Omental fat pad (tissue), 4 donors: Measurements from ENCODE around the gene FTCD. TPM values are rescaled to one million over a fixed set of nuclear protein-coding genes. Genes with fewer than 3 reads are reported as not detected.

ENCODE experiments used
- ATAC-seq: fragments of 150-250 bp; one replicate; pipeline ENCODE4 v1.9.1; 2016; ENCODE audit warnings: mild to moderate bottlenecking, moderate library complexity; ENCODE audit not compliant: low FRiP score
- DNase-seq: peaks from one replicate; pipeline ENCODE4 v3.0.0-alpha.2; 2019; ENCODE audit warnings: low spot score
- CTCF ChIP-seq, 3 donors: fragments of 450-650 bp; IDR thresholded peaks; one replicate each; pipeline ENCODE4 v1.5.1; 2016 to 2017; ENCODE audit warnings: antibody characterized with exemption in 3 of 3, mild to moderate bottlenecking in 3 of 3, moderate library complexity in 2 of 3
- total RNA-seq, 4 donors: library from RNA; depleted of rRNA; stranded (reverse); fragments of >200 nt; gene quantifications; one replicate each; pipeline ENCODE4 v1.1.0, GENCODE V29; 2016

The FTCD gene
- total RNA-seq, 4 donors from 2014 or later: not detected

- DNase-seq (peak; percentile 10), ATAC-seq (no peak)
- no peak for TF ChIP-seq CTCF (IDR thresholded peaks at IDR 0.05)
Measured at GRCh38 chr21:46118316-46119143, 36.8 kb downstream of the FTCD start.

- DNase-seq: peak; percentile 14
- no peak for TF ChIP-seq CTCF (IDR thresholded peaks at IDR 0.05)
- ATAC-seq: no peak
Measured at GRCh38 chr21:46117586-46118315, 37.6 kb downstream of the FTCD start.

GRCh38 chr21:46116776-46117585, 38.4 kb downstream of the FTCD start:
- TF ChIP-seq CTCF (IDR thresholded peaks at IDR 0.05): no peak
- ATAC-seq: no peak

GRCh38 chr21:46116189-46116775, 39.1 kb downstream of the FTCD start:
- no peak for TF ChIP-seq CTCF (IDR thresholded peaks at IDR 0.05)
- ATAC-seq (no peak), DNase-seq (peak; percentile 17)

More at GRCh38 chr21:46116776-46117585, 38.4 kb downstream of the FTCD start:
- DNase-seq: peak; percentile 4

- TF ChIP-seq CTCF (IDR thresholded peaks at IDR 0.05): no peak
- DNase-seq (peak; percentile 1), ATAC-seq (no peak)
Measured at GRCh38 chr21:46115441-46116188, 39.8 kb downstream of the FTCD start.

- DNase-seq: peak; percentile 14
- no peak for TF ChIP-seq CTCF (IDR thresholded peaks at IDR 0.05)
Measured at GRCh38 chr21:46114963-46115362, 40.4 kb downstream of the FTCD start.

More at GRCh38 chr21:46114963-46115362, 40.4 kb downstream of the FTCD start:
- no peak for ATAC-seq
